Measurements from ENCODE around the gene SLC66A2.

The SLC66A2 gene

DNA sequence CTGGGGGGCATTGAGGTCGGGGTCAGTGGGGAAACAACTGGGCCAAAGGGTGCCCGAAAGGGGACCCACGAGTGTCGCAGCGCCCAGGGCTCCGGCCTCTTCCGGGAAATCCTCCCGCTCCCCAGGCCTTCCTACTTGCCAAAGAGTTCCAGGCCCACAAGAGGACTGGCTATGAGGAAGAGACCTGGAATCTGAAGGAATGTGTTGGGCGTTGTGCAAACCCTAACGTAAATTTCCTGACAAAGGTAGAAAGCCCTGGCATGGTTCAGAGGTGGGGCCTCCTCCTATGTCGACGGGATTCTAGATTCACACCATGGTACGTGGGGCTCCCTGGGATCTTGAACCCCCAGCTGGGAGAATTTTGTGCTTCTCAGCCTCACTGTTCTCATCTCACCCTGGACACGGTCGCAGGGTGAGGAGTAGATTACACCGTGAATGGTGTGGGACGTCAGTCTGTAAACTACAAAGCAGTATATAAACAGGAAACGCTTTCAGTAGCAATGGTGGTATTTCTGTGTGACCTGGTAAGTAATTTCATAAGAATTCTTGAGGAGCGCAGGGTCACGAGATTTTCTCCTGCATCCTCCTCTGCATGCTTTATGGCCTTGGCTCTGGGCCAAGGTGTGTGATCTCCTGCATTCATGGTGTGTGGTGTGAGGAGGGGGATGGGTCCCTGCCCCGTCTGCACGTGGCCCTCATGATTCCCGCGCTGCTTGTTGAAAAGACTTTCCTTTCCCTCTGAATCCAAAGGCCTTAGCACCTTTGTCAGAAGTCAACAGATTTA lies 13.9 kb upstream of the SLC66A2 start:
- Mint-ChIP-seq H3K27me3 (ENCODE audit: low read depth) (peaks cover 10% of the 10 kb centered on the region), H3K27ac (peak overlapping the region; percentile 87 to 95 (median 91)), H3K4me3 (peak overlapping the region; percentile 65 to 79 (median 68)), H3K36me3 (ENCODE audit: low read depth) (peaks cover 14% of the 10 kb centered on the region), H3K4me1 (peaks cover 28% of the 10 kb centered on the region), H3K9me3 (peaks cover 2% of the 10 kb centered on the region)
- TF ChIP-seq, protein P1, sequence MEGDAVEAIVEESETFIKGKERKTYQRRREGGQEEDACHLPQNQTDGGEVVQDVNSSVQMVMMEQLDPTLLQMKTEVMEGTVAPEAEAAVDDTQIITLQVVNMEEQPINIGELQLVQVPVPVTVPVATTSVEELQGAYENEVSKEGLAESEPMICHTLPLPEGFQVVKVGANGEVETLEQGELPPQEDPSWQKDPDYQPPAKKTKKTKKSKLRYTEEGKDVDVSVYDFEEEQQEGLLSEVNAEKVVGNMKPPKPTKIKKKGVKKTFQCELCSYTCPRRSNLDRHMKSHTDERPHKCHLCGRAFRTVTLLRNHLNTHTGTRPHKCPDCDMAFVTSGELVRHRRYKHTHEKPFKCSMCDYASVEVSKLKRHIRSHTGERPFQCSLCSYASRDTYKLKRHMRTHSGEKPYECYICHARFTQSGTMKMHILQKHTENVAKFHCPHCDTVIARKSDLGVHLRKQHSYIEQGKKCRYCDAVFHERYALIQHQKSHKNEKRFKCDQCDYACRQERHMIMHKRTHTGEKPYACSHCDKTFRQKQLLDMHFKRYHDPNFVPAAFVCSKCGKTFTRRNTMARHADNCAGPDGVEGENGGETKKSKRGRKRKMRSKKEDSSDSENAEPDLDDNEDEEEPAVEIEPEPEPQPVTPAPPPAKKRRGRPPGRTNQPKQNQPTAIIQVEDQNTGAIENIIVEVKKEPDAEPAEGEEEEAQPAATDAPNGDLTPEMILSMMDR (IDR thresholded peaks at IDR 0.05; ENCODE audit: unreplicated experiment in 3 of 3) = no peak

DNA sequence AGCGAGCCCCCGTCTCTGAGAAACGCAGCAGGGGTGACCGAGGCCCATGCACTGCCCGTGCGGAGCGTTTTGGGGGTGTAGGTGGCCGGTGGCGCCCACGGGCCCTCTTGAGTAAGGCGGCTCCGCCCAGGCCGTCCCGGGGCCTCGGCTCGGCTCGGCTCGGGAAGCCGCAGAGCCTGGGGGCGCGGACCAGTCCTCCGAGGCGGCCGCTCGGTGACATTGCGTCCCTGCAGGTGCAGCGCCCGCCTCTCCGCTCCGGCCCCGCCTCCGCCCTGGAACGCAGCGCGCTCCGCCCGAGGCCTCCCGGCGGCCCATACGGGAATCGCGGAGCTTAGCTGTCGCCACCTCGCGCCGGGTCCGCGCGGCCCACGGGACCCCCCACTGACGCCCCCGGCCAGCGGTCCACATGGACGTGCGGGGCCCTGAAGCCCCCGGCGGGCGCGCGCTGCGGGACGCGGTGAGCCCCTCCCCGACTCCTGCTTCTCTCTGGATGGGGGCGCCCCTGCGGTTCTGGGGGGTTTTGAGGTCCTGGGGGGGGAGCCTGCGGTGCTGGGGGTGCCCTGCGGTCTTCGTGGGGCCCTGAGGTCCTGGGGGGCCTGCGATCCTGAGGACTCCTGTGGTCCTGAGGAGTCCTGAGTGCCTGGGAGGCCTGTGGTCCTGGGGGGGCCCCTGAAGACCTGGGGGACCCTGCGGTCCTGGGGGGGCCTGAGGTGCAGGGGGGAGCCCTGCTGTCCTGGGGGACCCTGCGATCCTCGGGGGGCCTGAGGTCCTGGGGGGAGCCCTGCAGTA lies 13.1 kb upstream of the SLC66A2 start, which contains the start of gene HSBP1L1:
Gene HSBP1L1 (plus strand): TSS at position 314 of the 789 bp plus-strand sequence. CDS start 93 bp downstream, at position 407.
- peaks cover 2% of the 10 kb centered on the region for H3K9me3 Mint-ChIP-seq
- peaks cover 10% of the 10 kb centered on the region for H3K27me3 Mint-ChIP-seq (ENCODE audit: low read depth)
- peak within 1 kb of the TSS; percentile 65 to 79 (median 68) for H3K4me3 Mint-ChIP-seq
- TF ChIP-seq, protein P1 (IDR thresholded peaks at IDR 0.05; ENCODE audit: unreplicated experiment in 3 of 3) = peak; percentile 26 to 41 (median 30)
- peak within 1 kb of the TSS; percentile 87 to 95 (median 91) for H3K27ac Mint-ChIP-seq
- peaks cover 36% of the 10 kb centered on the region for H3K4me1 Mint-ChIP-seq
- H3K36me3 Mint-ChIP-seq (ENCODE audit: low read depth) = peaks cover 10% of the 10 kb centered on the region

DNA sequence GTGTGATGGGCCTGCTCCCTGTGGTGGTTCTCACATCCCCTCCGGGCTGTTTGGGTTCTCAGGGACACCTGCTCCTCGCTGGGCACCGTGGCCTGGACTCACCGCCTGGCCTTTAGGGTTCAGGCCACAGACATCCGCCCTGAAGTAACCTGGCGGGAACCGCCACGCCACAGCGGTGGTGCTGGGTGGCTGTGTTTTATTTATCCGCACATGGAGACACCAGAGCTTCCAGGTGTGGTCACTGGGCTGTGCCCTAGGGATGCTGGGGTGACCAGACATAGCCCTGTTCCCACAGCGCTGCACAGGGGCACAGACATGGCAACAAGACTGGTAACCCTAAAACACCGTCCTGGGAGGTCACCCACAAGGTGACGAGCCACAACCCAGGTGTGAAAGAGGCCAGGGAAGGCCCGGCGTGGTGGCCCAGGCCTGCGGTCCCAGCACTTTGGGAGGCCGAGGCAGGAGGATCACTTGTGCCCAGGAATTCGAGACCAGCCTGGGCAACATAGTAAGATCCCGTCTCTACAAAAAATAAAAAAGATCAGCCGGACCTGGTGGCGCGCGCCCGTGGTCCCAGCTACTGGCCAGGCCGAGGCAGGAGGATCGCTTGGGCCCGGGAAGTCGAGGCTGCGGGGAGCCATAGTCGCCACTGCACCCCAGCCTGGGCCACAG lies 12.3 kb upstream of the SLC66A2 start:
- peaks cover 7% of the 10 kb centered on the region for H3K36me3 Mint-ChIP-seq (ENCODE audit: low read depth)
- peaks cover 37% of the 10 kb centered on the region for H3K4me1 Mint-ChIP-seq

DNA sequence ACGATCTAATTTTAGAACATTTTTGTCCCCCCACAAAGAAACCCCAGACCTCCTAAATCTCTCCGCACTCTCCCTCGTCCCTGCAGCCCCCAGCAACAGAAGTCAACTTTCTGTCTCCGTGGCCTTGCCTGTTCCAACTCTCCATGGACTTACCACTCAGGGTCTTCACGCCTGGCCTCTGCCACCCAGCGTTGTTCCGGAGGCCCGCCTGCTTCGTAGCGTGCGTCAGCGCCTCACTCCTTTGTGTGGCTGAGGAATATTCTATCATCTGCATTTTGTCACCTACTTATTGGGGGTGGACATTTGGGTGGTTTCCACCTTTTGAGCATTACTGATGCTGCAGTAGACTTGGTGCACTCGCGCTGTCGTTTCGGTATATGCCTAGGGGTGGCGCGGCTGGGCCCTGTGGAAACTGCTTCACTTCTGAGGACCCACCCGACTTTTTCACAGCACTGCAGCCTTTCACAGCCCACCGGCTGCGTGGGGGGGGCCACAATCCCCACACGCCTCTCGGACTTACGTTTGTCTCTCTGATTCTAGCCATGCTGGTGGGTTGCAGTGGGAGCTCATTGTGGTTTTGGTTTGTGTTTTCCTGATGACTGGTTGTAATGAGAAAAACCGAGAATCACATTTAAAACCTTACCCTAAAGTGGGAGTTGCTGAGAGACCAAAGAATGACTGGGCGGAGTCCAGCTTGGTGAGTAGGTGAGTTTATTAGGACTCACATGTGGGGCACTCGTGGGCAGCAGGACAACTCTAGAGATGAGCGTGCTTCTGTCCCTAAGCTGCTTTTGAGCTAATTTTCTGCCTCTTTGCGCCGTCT lies 11.6 kb upstream of the SLC66A2 start:
- Mint-ChIP-seq H3K9me3 (peaks cover 2% of the 10 kb centered on the region), H3K4me1 (peaks cover 37% of the 10 kb centered on the region), H3K27me3 (ENCODE audit: low read depth) (peaks cover 10% of the 10 kb centered on the region), H3K27ac (peak overlapping the region in 2 of 3 experiments; percentile 19 to 56), H3K36me3 (ENCODE audit: low read depth) (peaks cover 7% of the 10 kb centered on the region), H3K4me3 (peak overlapping the region; percentile 61 to 74 (median 68))
- TF ChIP-seq, protein P1 (IDR thresholded peaks at IDR 0.05; ENCODE audit: unreplicated experiment in 3 of 3) = no peak

More for the DNA sequence above, 12.3 kb upstream of the SLC66A2 start:
- peak overlapping the region in 2 of 3 experiments; percentile 48 to 61 for H3K4me3 Mint-ChIP-seq
- peaks cover 2% of the 10 kb centered on the region for H3K9me3 Mint-ChIP-seq
- peaks cover 10% of the 10 kb centered on the region for H3K27me3 Mint-ChIP-seq (ENCODE audit: low read depth)
- TF ChIP-seq, protein P1 (IDR thresholded peaks at IDR 0.05; ENCODE audit: unreplicated experiment in 3 of 3) = no peak
- no peak overlapping the region for H3K27ac Mint-ChIP-seq

DNA sequence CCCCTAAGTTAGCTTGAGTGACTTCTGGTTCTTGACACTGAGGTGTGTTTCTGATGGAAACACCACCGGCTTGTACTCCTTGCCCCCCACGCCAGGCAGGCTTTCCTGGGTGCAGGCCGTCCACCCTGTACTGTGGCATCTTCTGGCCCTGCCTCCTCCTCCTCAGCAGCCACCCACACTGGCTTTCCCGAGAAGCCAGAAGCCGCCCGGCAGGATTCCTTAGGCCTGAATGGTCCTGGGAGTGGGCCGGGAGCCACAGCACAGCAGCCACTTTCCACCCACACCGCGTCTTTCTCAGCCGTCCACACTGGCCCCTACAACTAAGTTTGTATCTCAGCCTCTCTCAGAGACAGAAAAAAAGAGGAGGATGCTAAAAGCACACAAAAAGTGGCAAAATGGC lies 10.9 kb upstream of the SLC66A2 start:
- H3K4me1 Mint-ChIP-seq = peaks cover 37% of the 10 kb centered on the region
- TF ChIP-seq, protein P1 (IDR thresholded peaks at IDR 0.05; ENCODE audit: unreplicated experiment in 3 of 3) = no peak
- H3K27me3 Mint-ChIP-seq (ENCODE audit: low read depth) = peaks cover 10% of the 10 kb centered on the region
- H3K27ac Mint-ChIP-seq = no peak overlapping the region
- H3K4me3 Mint-ChIP-seq = peak overlapping the region in 1 of 3 experiments; percentile 57
- peaks cover 7% of the 10 kb centered on the region for H3K36me3 Mint-ChIP-seq (ENCODE audit: low read depth)
- peaks cover 2% of the 10 kb centered on the region for H3K9me3 Mint-ChIP-seq

All from nephron (organoid).